Measurements from ENCODE around the gene ACAP3.

ACAP3 gene

GRCh38 chr1:1307923-1308755, at the start of gene ACAP3, which contains the start of gene PUSL1:
ACAP3 (minus strand) TSS chr1:1307930; CDS start chr1:1307815, 115 bp downstream.
PUSL1 (plus strand) TSS chr1:1308597; CDS start chr1:1308644, 47 bp downstream.
- DNase-seq, result peak; percentile 91

GRCh38 chr1:1356796-1357401, 49.2 kb upstream of the ACAP3 start:
- no peak for DNase-seq

- no peak for DNase-seq
Measured at GRCh38 chr1:1356166-1356795, 48.6 kb upstream of the ACAP3 start.

GRCh38 chr1:1355416-1355815, 47.7 kb upstream of the ACAP3 start:
- no peak for DNase-seq

- peak; percentile 25 for DNase-seq
Measured at GRCh38 chr1:1354271-1355247, 46.8 kb upstream of the ACAP3 start.

GRCh38 chr1:1353389-1354151, 45.8 kb upstream of the ACAP3 start:
- DNase-seq, result no peak

- no peak for DNase-seq
Measured at GRCh38 chr1:1352786-1353388, 45.2 kb upstream of the ACAP3 start.

- no peak for DNase-seq
Measured at GRCh38 chr1:1351511-1352427, 44.0 kb upstream of the ACAP3 start.

- DNase-seq, result peak; percentile 73
Measured at GRCh38 chr1:1349256-1350012, 41.7 kb upstream of the ACAP3 start, which contains the start of gene DVL1. DVL1 (minus strand) TSS chr1:1349418; CDS start chr1:1349065, 353 bp downstream.

- DNase-seq, result no peak
Measured at GRCh38 chr1:1348420-1349255, 40.9 kb upstream of the ACAP3 start.

- DNase-seq, result no peak
Measured at GRCh38 chr1:1347663-1348419, 40.1 kb upstream of the ACAP3 start.

GRCh38 chr1:1347026-1347595, 39.4 kb upstream of the ACAP3 start:
- no peak for DNase-seq

- no peak for DNase-seq
Measured at GRCh38 chr1:1346501-1346890, 38.8 kb upstream of the ACAP3 start.

GRCh38 chr1:1345860-1346500, 38.2 kb upstream of the ACAP3 start:
- DNase-seq, result no peak

GRCh38 chr1:1345384-1345783, 37.7 kb upstream of the ACAP3 start:
- DNase-seq, result no peak

- DNase-seq, result no peak
Measured at GRCh38 chr1:1344655-1345361, 37.1 kb upstream of the ACAP3 start.

Measured in CD4-positive, alpha-beta T cell treated with Interleukin-10 for 1 hour (primary cell).